A673 (cell line): ENCODE data around the gene C19orf53.
"Not testable (repeated sequence)": the region's sequence is repeated elsewhere in the genome, so short reads cannot be mapped to it uniquely, and the experiment has no call there.

Experiments used
- EZH2 ChIP-seq: fragments of 200-600 bp; sonication (generic); IDR thresholded peaks from 2 replicates; pipeline ENCODE4 v1.6.1; 2017; ENCODE audit warnings: borderline replicate concordance, low read depth, mild to moderate bottlenecking, mixed read lengths, antibody characterized with exemption, low read length; ENCODE audit not compliant: poor library complexity, severe bottlenecking
- TF ChIP-seq, protein P1 (sequence below): fragments of 300-800, 200-600 bp; sonication (generic); conservative IDR thresholded peaks from 2 replicates; pipeline ENCODE4 v1.5.1; 2017; ENCODE audit warnings: low read depth, mild to moderate bottlenecking, antibody characterized with exemption, low read length, moderate library complexity, mixed read lengths

GRCh38 chr19:13779794-13780193 lies 5.5 kb downstream of the C19orf53 start:
- TF ChIP-seq, protein P1, sequence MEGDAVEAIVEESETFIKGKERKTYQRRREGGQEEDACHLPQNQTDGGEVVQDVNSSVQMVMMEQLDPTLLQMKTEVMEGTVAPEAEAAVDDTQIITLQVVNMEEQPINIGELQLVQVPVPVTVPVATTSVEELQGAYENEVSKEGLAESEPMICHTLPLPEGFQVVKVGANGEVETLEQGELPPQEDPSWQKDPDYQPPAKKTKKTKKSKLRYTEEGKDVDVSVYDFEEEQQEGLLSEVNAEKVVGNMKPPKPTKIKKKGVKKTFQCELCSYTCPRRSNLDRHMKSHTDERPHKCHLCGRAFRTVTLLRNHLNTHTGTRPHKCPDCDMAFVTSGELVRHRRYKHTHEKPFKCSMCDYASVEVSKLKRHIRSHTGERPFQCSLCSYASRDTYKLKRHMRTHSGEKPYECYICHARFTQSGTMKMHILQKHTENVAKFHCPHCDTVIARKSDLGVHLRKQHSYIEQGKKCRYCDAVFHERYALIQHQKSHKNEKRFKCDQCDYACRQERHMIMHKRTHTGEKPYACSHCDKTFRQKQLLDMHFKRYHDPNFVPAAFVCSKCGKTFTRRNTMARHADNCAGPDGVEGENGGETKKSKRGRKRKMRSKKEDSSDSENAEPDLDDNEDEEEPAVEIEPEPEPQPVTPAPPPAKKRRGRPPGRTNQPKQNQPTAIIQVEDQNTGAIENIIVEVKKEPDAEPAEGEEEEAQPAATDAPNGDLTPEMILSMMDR, result not testable (repeated sequence)
- TF ChIP-seq EZH2, result not testable (repeated sequence)
